HEK293T (cell line): ENCODE results near the gene ANKS1B.

ENCODE experiments used
- CTCF ChIA-PET: fragments of 350-600 bp; formaldehyde crosslinking; extraction: SDS; loops from one replicate; lab custom pipeline; 2021; ENCODE audit warnings: antibody characterized with exemption, inconsistent platforms; lab: Yijun Ruan, JAX
- POLR2A ChIA-PET: fragments of 350-600 bp; formaldehyde crosslinking; extraction: SDS; loops from one replicate; lab custom pipeline; 2020; ENCODE audit warnings: antibody characterized with exemption, inconsistent platforms; lab: Yijun Ruan, JAX
- DNase-seq: peaks from one replicate; pipeline ENCODE4 v3.0.0; 2012; ENCODE audit warnings: mixed read lengths; ENCODE audit errors: extremely low spot score
- ARNT ChIP-seq: fragments of 450-650 bp; IDR thresholded peaks from 2 replicates; pipeline ENCODE4 v1.6.1; 2017; ENCODE audit warnings: mild to moderate bottlenecking
- BHLHE40 ChIP-seq: fragments of 450-650 bp; IDR thresholded peaks from 2 replicates; pipeline ENCODE4 v1.6.1; 2016; ENCODE audit warnings: mild to moderate bottlenecking, moderate library complexity, borderline replicate concordance
- CTBP1 ChIP-seq: fragments of 450-650 bp; IDR thresholded peaks from 2 replicates; pipeline ENCODE4 v1.6.1; 2016; ENCODE audit warnings: borderline replicate concordance
- ELF4 ChIP-seq: fragments of 450-650 bp; IDR thresholded peaks from 2 replicates; pipeline ENCODE4 v1.6.1; 2017; ENCODE audit warnings: antibody characterized with exemption
- FOXA1 ChIP-seq: fragments of 450-650 bp; IDR thresholded peaks from 2 replicates; pipeline ENCODE4 v1.6.1; 2016; ENCODE audit warnings: mild to moderate bottlenecking
- FOXK2 ChIP-seq: fragments of 450-650 bp; IDR thresholded peaks from 2 replicates; pipeline ENCODE4 v1.6.1; 2016; ENCODE audit warnings: mild to moderate bottlenecking
- FOXM1 ChIP-seq: fragments of 450-650 bp; IDR thresholded peaks from 2 replicates; pipeline ENCODE4 v1.6.1; 2017; ENCODE audit warnings: mild to moderate bottlenecking, borderline replicate concordance
- HDGF ChIP-seq: fragments of 450-650 bp; IDR thresholded peaks from 2 replicates; pipeline ENCODE4 v1.6.1; 2017; ENCODE audit warnings: antibody characterized with exemption, borderline replicate concordance
- L3MBTL2 ChIP-seq: fragments of 450-650 bp; conservative IDR thresholded peaks from 2 replicates; pipeline ENCODE4 v1.6.1; 2016; ENCODE audit warnings: mild to moderate bottlenecking
- LEF1 ChIP-seq: fragments of 450-650 bp; IDR thresholded peaks from 2 replicates; pipeline ENCODE4 v1.6.1; 2017; ENCODE audit warnings: mild to moderate bottlenecking, borderline replicate concordance
- NFRKB ChIP-seq: fragments of 450-650 bp; IDR thresholded peaks from 2 replicates; pipeline ENCODE4 v1.6.1; 2016; ENCODE audit warnings: mild to moderate bottlenecking, moderate library complexity
- SP1 ChIP-seq: fragments of 450-650 bp; IDR thresholded peaks from 2 replicates; pipeline ENCODE4 v1.6.1; 2017
- SUZ12 ChIP-seq: fragments of 450-650 bp; IDR thresholded peaks from 2 replicates; pipeline ENCODE4 v1.6.1; 2016; ENCODE audit warnings: mild to moderate bottlenecking
- TARDBP ChIP-seq: fragments of 450-650 bp; IDR thresholded peaks from 2 replicates; pipeline ENCODE4 v1.6.1; 2016
- ZNF384 ChIP-seq: fragments of 450-650 bp; IDR thresholded peaks from 2 replicates; pipeline ENCODE4 v1.6.1; 2016
- TF ChIP-seq, protein P1 (sequence below): fragments of 450-650 bp; IDR thresholded peaks from 2 replicates; pipeline ENCODE4 v1.6.1; 2016

The ANKS1B gene

DNA sequence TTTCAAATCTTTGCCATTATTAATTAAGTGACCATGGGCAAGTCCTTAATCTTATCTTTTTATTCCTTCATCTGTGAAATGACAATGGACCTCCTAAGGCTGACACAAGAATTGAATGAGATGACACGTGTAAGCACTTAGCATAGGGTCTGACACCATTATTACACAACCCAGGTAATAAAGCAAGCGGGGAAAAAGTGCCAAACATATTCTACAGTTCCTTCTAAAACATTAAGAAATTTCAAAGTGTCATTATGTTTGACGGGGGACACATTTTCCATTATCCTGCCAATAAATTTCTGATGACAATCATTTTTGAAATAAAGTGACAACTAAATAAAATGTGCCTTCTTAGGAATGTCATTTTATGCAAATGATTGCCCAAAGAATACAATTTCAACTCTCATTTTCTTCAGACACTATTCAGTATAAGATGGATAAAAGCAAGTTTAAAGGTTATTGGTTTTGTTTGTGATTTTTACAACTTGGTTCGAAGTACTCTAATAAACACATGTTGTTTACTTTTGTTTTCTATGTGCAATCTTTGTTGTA, 3.0 kb downstream of the ANKS1B start:
- DNase-seq: no peak
- CTCF ChIA-PET: interaction anchor here (0.7 kb wide), 1 partner anchor 141 kb away, joined by 3 read pairs; no protein-coding TSS in a partner anchor
- TF ChIP-seq L3MBTL2: no peak
- TF ChIP-seq FOXM1: no peak
- no peak for TF ChIP-seq FOXK2
- TF ChIP-seq ARNT: no peak
- no peak for TF ChIP-seq ELF4
- no peak for TF ChIP-seq HDGF
- TF ChIP-seq SUZ12: no peak
- POLR2A ChIA-PET: no interaction called here

GRCh38 chr12:99979471-99979870, 5.3 kb downstream of the ANKS1B start:
- TF ChIP-seq HDGF (no peak), L3MBTL2 (no peak), SUZ12 (no peak), FOXK2 (no peak), ELF4 (no peak), FOXA1 (no peak), LEF1 (no peak), BHLHE40 (no peak), SP1 (no peak), ARNT (no peak), ZNF384 (no peak), NFRKB (no peak), FOXM1 (no peak), TARDBP (no peak), CTBP1 (no peak)
- TF ChIP-seq, protein P1, sequence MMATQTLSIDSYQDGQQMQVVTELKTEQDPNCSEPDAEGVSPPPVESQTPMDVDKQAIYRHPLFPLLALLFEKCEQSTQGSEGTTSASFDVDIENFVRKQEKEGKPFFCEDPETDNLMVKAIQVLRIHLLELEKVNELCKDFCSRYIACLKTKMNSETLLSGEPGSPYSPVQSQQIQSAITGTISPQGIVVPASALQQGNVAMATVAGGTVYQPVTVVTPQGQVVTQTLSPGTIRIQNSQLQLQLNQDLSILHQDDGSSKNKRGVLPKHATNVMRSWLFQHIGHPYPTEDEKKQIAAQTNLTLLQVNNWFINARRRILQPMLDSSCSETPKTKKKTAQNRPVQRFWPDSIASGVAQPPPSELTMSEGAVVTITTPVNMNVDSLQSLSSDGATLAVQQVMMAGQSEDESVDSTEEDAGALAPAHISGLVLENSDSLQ: no peak
- no peak for DNase-seq
- ChIA-PET CTCF (no interaction called here), POLR2A (no interaction called here)

DNA sequence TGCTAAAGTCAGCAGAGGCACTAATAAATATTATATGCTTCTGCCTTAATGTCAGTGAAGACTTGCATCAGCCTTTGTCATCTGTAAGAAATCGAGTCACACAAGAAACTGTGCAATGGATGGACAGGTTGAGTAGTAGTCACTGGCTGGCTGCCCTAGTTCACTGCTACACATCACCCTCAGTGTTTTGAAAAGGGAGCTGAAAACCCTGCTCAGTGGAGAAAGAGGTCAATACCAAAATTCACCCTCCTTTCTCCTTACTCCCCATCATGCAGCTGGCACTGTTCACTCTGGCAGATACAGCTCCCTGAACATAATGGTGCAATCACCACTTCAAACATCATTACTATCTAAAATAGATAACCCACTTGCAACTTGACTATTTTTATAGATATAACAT, 6.6 kb downstream of the ANKS1B start:
- TF ChIP-seq ZNF384 (no peak), LEF1 (no peak), L3MBTL2 (no peak), TARDBP (no peak), HDGF (no peak), FOXK2 (no peak), FOXM1 (no peak), FOXA1 (no peak), SUZ12 (no peak), NFRKB (no peak), BHLHE40 (no peak), CTBP1 (no peak), ARNT (no peak), SP1 (no peak), ELF4 (no peak)
- TF ChIP-seq, protein P1: no peak
- ChIA-PET POLR2A (no interaction called here), CTCF (no interaction called here)
- DNase-seq: no peak

- TF ChIP-seq FOXA1: no peak
- no peak for TF ChIP-seq ELF4
- no peak for TF ChIP-seq NFRKB
- TF ChIP-seq LEF1: no peak
- no peak for TF ChIP-seq FOXK2
- TF ChIP-seq TARDBP: no peak
- TF ChIP-seq, protein P1: no peak
- no peak for TF ChIP-seq SP1
- POLR2A ChIA-PET: no interaction called here
- no peak for DNase-seq
- CTCF ChIA-PET: no interaction called here
Measured at GRCh38 chr12:99977550-99977949, 7.2 kb downstream of the ANKS1B start.

DNA sequence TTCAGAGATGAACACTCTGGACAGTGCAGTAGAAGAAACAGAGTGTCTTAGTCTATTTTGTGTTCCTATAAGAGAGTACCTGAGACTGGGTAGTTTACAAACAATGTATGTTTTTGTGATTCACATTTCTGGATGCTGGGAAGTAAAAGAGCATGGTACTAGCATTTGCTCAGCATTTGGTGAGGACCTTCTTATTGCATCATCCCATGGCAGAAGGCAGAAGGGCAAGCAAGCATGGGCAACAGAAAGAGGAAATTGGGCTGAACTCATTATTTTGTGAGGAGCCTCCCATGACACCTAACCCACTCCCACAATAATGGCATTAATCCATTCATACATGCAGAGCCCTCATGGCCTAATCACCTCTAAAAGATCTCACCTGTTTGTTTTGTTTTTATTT, 8.0 kb downstream of the ANKS1B start:
- DNase-seq: no peak
- TF ChIP-seq CTBP1: no peak
- CTCF ChIA-PET: no interaction called here
- POLR2A ChIA-PET: no interaction called here

DNA sequence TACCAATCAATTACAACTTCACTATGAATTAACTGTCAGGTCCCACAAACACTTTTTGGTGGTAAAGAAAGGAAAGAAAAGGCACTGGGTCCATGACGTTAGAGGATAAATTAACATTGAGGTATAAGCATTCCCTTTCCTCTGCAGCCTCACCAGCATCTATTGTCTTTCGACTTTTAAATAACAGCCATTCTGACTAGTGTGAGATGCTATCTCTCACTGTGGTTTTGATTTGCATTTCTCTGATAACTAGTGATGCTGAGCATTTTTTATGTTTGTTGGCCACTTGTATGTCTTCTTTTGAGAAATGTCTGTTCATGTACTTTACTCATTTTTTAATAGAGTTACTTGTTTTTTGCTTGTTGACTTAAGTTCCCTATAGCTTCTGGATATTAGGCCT, 9.4 kb downstream of the ANKS1B start:
- no peak for DNase-seq

GRCh38 chr12:99974146-99974545, 10.6 kb downstream of the ANKS1B start:
- POLR2A ChIA-PET: no interaction called here
- DNase-seq: no peak
- CTCF ChIA-PET: no interaction called here
- TF ChIP-seq SUZ12: no peak
- no peak for TF ChIP-seq FOXA1
- TF ChIP-seq ELF4: no peak
- no peak for TF ChIP-seq ZNF384
- TF ChIP-seq, protein P1: no peak
- no peak for TF ChIP-seq LEF1
- no peak for TF ChIP-seq FOXK2
- no peak for TF ChIP-seq CTBP1
- TF ChIP-seq SP1: no peak
- no peak for TF ChIP-seq L3MBTL2
- TF ChIP-seq HDGF: no peak
- TF ChIP-seq FOXM1: no peak
- TF ChIP-seq TARDBP: no peak
- no peak for TF ChIP-seq ARNT
- no peak for TF ChIP-seq NFRKB
- no peak for TF ChIP-seq BHLHE40

More for the DNA sequence above, 9.4 kb downstream of the ANKS1B start:
- ChIA-PET CTCF (no interaction called here), POLR2A (no interaction called here)
- TF ChIP-seq, protein P1: no peak
